SK-N-SH treated with all-trans-retinoic acid at 6 μM for 48 hours (cell line): Measurements from ENCODE around the gene NSD2.

Experiments
- OSR1 ChIP-seq: fragments of 250-450 bp; sonication (Bioruptor Pico); IDR thresholded peaks from 2 replicates; pipeline ENCODE4 v1.8.0; 2022; ENCODE audit warnings: moderate library complexity, mild to moderate bottlenecking, inconsistent platforms
- PPARA ChIP-seq: fragments of 250-450 bp; sonication (Bioruptor Pico); IDR thresholded peaks from 2 replicates; pipeline ENCODE4 v1.5.0; 2020; ENCODE audit warnings: mild to moderate bottlenecking, borderline replicate concordance
- RARB ChIP-seq: fragments of 250-450 bp; sonication (Bioruptor Pico); IDR thresholded peaks from 2 replicates; pipeline ENCODE4 v1.8.0; 2021; ENCODE audit warnings: mild to moderate bottlenecking, moderate library complexity
- SNAI2 ChIP-seq: fragments of 250-450 bp; sonication (Bioruptor Pico); IDR thresholded peaks from 2 replicates; pipeline ENCODE4 v1.5.0; 2020; ENCODE audit warnings: mild to moderate bottlenecking, moderate library complexity
- TOX ChIP-seq: fragments of 250-450 bp; sonication (Bioruptor Pico); IDR thresholded peaks from 2 replicates; pipeline ENCODE4 v1.8.0; 2021; ENCODE audit warnings: mild to moderate bottlenecking, moderate library complexity, borderline replicate concordance
- ZC3H10 ChIP-seq: fragments of 250-450 bp; sonication (Bioruptor Pico); IDR thresholded peaks from 2 replicates; pipeline ENCODE4 v1.5.1; 2021; ENCODE audit warnings: mild to moderate bottlenecking, moderate library complexity
- ZFP3 ChIP-seq: fragments of 250-450 bp; sonication (Bioruptor Pico); IDR thresholded peaks from 2 replicates; pipeline ENCODE4 v1.5.0; 2020; ENCODE audit warnings: mild to moderate bottlenecking, moderate library complexity
- ZFP30 ChIP-seq: fragments of 450-650 bp; formaldehyde crosslinking; IDR thresholded peaks from 2 replicates; pipeline ENCODE4 v1.5.0; 2022; ENCODE audit warnings: mild to moderate bottlenecking, moderate library complexity
- ZNF70 ChIP-seq: fragments of 450-650 bp; formaldehyde crosslinking; IDR thresholded peaks from 2 replicates; pipeline ENCODE4 v1.5.0; 2020; ENCODE audit warnings: mild to moderate bottlenecking, moderate library complexity
- ZNF8 ChIP-seq: fragments of 450-650 bp; formaldehyde crosslinking; IDR thresholded peaks from 2 replicates; pipeline ENCODE4 v1.5.0; 2020; ENCODE audit warnings: mild to moderate bottlenecking, moderate library complexity
- TF ChIP-seq, protein P1 (sequence below): fragments of 250-450 bp; sonication (Bioruptor Pico); IDR thresholded peaks from 2 replicates; pipeline ENCODE4 v1.5.1; 2020; ENCODE audit warnings: low read depth, mild to moderate bottlenecking, moderate library complexity
- TF ChIP-seq, protein P2 (sequence below): fragments of 250-450 bp; sonication (Bioruptor Pico); IDR thresholded peaks from 2 replicates; pipeline ENCODE4 v1.8.0; 2020; ENCODE audit warnings: mild to moderate bottlenecking, moderate library complexity, borderline replicate concordance
- TF ChIP-seq, protein P3 (sequence below): fragments of 250-450 bp; sonication (Bioruptor Pico); IDR thresholded peaks from 2 replicates; pipeline ENCODE4 v1.5.0; 2020; ENCODE audit warnings: mild to moderate bottlenecking, moderate library complexity

DNA sequence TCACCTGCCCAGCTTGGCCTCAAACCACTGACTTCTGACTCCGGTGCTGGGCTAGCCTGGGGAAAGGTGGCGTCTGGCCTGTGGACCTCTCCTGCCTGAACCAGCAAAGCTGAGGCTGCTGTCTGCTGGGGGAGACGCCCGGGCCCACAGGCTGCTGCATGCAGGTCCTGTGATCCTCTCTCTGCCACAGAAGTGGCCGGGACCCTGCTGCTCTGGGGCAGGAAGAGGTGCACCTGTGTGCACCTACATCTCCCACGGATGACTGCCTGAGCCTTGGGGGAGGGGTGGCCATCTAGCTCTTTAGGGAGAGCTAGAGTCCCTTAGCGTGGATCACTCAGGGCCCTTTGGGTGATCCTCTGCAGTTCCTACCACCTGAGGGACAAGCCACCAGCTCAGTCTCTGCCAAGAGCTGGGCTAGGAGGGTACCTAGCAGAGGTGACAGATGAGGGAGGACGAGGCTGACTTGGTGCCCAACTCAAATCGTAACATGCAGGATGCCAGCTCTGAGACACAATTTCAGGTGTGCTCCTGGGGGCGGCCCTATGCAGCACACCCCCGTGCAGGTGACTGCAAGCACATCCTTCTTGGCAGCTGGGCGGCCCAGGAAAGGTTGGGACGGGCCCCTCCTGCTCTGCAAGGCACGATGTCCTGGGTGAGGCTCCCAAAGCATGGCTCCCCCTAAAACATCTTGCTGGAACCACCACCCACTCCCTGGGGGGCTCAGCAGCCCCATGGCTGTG, 37.7 kb upstream of the NSD2 start:
- no peak for TF ChIP-seq PPARA
- TF ChIP-seq ZFP30, result no peak
- TF ChIP-seq ZFP3 (CRISPR knock-in tag), result no peak
- TF ChIP-seq, protein P1, sequence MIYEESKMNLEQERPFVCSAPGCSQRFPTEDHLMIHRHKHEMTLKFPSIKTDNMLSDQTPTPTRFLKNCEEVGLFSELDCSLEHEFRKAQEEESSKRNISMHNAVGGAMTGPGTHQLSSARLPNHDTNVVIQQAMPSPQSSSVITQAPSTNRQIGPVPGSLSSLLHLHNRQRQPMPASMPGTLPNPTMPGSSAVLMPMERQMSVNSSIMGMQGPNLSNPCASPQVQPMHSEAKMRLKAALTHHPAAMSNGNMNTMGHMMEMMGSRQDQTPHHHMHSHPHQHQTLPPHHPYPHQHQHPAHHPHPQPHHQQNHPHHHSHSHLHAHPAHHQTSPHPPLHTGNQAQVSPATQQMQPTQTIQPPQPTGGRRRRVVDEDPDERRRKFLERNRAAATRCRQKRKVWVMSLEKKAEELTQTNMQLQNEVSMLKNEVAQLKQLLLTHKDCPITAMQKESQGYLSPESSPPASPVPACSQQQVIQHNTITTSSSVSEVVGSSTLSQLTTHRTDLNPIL (CRISPR knock-in tag), result no peak
- no peak for TF ChIP-seq OSR1 (CRISPR knock-in tag)
- TF ChIP-seq RARB, result no peak
- TF ChIP-seq, protein P2, sequence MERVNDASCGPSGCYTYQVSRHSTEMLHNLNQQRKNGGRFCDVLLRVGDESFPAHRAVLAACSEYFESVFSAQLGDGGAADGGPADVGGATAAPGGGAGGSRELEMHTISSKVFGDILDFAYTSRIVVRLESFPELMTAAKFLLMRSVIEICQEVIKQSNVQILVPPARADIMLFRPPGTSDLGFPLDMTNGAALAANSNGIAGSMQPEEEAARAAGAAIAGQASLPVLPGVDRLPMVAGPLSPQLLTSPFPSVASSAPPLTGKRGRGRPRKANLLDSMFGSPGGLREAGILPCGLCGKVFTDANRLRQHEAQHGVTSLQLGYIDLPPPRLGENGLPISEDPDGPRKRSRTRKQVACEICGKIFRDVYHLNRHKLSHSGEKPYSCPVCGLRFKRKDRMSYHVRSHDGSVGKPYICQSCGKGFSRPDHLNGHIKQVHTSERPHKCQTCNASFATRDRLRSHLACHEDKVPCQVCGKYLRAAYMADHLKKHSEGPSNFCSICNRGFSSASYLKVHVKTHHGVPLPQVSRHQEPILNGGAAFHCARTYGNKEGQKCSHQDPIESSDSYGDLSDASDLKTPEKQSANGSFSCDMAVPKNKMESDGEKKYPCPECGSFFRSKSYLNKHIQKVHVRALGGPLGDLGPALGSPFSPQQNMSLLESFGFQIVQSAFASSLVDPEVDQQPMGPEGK (CRISPR knock-in tag), result no peak
- no peak for TF ChIP-seq ZNF8
- no peak for TF ChIP-seq SNAI2 (CRISPR knock-in tag)
- no peak for TF ChIP-seq TOX (CRISPR knock-in tag)
- no peak for TF ChIP-seq ZNF70
- TF ChIP-seq, protein P3, sequence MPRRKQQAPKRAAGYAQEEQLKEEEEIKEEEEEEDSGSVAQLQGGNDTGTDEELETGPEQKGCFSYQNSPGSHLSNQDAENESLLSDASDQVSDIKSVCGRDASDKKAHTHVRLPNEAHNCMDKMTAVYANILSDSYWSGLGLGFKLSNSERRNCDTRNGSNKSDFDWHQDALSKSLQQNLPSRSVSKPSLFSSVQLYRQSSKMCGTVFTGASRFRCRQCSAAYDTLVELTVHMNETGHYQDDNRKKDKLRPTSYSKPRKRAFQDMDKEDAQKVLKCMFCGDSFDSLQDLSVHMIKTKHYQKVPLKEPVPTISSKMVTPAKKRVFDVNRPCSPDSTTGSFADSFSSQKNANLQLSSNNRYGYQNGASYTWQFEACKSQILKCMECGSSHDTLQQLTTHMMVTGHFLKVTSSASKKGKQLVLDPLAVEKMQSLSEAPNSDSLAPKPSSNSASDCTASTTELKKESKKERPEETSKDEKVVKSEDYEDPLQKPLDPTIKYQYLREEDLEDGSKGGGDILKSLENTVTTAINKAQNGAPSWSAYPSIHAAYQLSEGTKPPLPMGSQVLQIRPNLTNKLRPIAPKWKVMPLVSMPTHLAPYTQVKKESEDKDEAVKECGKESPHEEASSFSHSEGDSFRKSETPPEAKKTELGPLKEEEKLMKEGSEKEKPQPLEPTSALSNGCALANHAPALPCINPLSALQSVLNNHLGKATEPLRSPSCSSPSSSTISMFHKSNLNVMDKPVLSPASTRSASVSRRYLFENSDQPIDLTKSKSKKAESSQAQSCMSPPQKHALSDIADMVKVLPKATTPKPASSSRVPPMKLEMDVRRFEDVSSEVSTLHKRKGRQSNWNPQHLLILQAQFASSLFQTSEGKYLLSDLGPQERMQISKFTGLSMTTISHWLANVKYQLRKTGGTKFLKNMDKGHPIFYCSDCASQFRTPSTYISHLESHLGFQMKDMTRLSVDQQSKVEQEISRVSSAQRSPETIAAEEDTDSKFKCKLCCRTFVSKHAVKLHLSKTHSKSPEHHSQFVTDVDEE (CRISPR knock-in tag), result no peak
- no peak for TF ChIP-seq ZC3H10
